HUES64 (cell line): ENCODE results near the gene DAB2.

ENCODE experiments used
- H3K27ac ChIP-seq: 2 replicates; pipeline ENCODE4 v1.7.0; 2013; ENCODE audit warnings: low read depth, low read length, inconsistent platforms
- H3K27me3 ChIP-seq: 2 replicates; pipeline ENCODE4 v1.6.1; 2013; ENCODE audit warnings: mild to moderate bottlenecking, low read length; ENCODE audit not compliant: insufficient read depth
- H3K36me3 ChIP-seq: 2 replicates; pipeline ENCODE4 v1.6.1; 2013; ENCODE audit warnings: mild to moderate bottlenecking, low read length; ENCODE audit not compliant: insufficient read depth
- H3K4me1 ChIP-seq: 2 replicates; pipeline ENCODE4 v1.6.1; 2013; ENCODE audit warnings: mild to moderate bottlenecking, low read length, moderate library complexity; ENCODE audit not compliant: insufficient read depth
- H3K4me3 ChIP-seq: 2 replicates; pipeline ENCODE4 v1.5.1; 2013; ENCODE audit warnings: mild to moderate bottlenecking, low read length, moderate library complexity
- H3K9ac ChIP-seq: 2 replicates; pipeline ENCODE4 v1.6.1; 2013; ENCODE audit warnings: mild to moderate bottlenecking, low read depth, low read length
- H3K9me3 ChIP-seq: 2 replicates; pipeline ENCODE4 v1.6.1; 2013; ENCODE audit warnings: low read depth, low read length; ENCODE audit not compliant: insufficient read depth
- WGBS: fragments of 150-250, 120-280 bp; methylation state at CpG from one replicate; pipeline ENCODE4 v1.1.7; 2013; ENCODE audit warnings: missing lambda C conversion rate; 5-methylcytosine and 5-hydroxymethylcytosine counted together

The DAB2 gene

GRCh38 chr5:39447968-39448367 lies 23.2 kb upstream of the DAB2 start:
- no peaks in the 10 kb centered on the region for H3K36me3 ChIP-seq
- H3K4me3 ChIP-seq, result no peak overlapping the region
- no peaks in the 10 kb centered on the region for H3K4me1 ChIP-seq
- H3K27me3 ChIP-seq, result no peaks in the 10 kb centered on the region
- no peak overlapping the region for H3K27ac ChIP-seq
- 96% methylated on average over 12 of the region's 12 CpGs for WGBS
- H3K9me3 ChIP-seq, result no peaks in the 10 kb centered on the region
- H3K9ac ChIP-seq, result no peak overlapping the region

- H3K36me3 ChIP-seq, result no peaks in the 10 kb centered on the region
- H3K9me3 ChIP-seq, result no peaks in the 10 kb centered on the region
- no peaks in the 10 kb centered on the region for H3K4me1 ChIP-seq
- no peak overlapping the region for H3K9ac ChIP-seq
- no peak overlapping the region for H3K4me3 ChIP-seq
- no peak overlapping the region for H3K27ac ChIP-seq
- WGBS, result 97% methylated on average over 3 of the region's 3 CpGs
- no peaks in the 10 kb centered on the region for H3K27me3 ChIP-seq
Observed at GRCh38 chr5:39447059-39447458, 22.3 kb upstream of the DAB2 start.

- WGBS, result 92% methylated on average over 3 of the region's 3 CpGs
- no peak overlapping the region for H3K9ac ChIP-seq
- H3K4me1 ChIP-seq, result no peaks in the 10 kb centered on the region
- H3K27me3 ChIP-seq, result no peaks in the 10 kb centered on the region
- H3K27ac ChIP-seq, result no peak overlapping the region
- no peaks in the 10 kb centered on the region for H3K36me3 ChIP-seq
- no peaks in the 10 kb centered on the region for H3K9me3 ChIP-seq
- H3K4me3 ChIP-seq, result no peak overlapping the region
Observed at GRCh38 chr5:39446231-39446630, 21.5 kb upstream of the DAB2 start.

- H3K27me3 ChIP-seq, result no peaks in the 10 kb centered on the region
- H3K4me1 ChIP-seq, result no peaks in the 10 kb centered on the region
- H3K9ac ChIP-seq, result no peak overlapping the region
- H3K36me3 ChIP-seq, result no peaks in the 10 kb centered on the region
- H3K27ac ChIP-seq, result no peak overlapping the region
- 88% methylated on average over 2 of the region's 2 CpGs for WGBS
- no peak overlapping the region for H3K4me3 ChIP-seq
- no peaks in the 10 kb centered on the region for H3K9me3 ChIP-seq
Observed at GRCh38 chr5:39443911-39444310, 19.1 kb upstream of the DAB2 start.

- Histone ChIP-seq H3K4me3 (no peak overlapping the region), H3K4me1 (no peaks in the 10 kb centered on the region), H3K9ac (no peak overlapping the region), H3K9me3 (no peaks in the 10 kb centered on the region), H3K27ac (no peak overlapping the region), H3K36me3 (no peaks in the 10 kb centered on the region), H3K27me3 (no peaks in the 10 kb centered on the region)
- WGBS, result 58% methylated on average over 2 of the region's 3 CpGs
Observed at GRCh38 chr5:39442991-39443390, 18.2 kb upstream of the DAB2 start.

- Histone ChIP-seq H3K9ac (no peak overlapping the region), H3K36me3 (no peaks in the 10 kb centered on the region), H3K27ac (no peak overlapping the region), H3K4me1 (no peaks in the 10 kb centered on the region), H3K4me3 (no peak overlapping the region), H3K27me3 (no peaks in the 10 kb centered on the region), H3K9me3 (no peaks in the 10 kb centered on the region)
- whole genome bisulfite sequencing, result 88% methylated on average over 2 of the region's 2 CpGs
Observed at GRCh38 chr5:39441838-39442237, 17.1 kb upstream of the DAB2 start.

- Histone ChIP-seq H3K9ac (no peak overlapping the region), H3K4me1 (no peaks in the 10 kb centered on the region), H3K27ac (no peak overlapping the region), H3K9me3 (no peaks in the 10 kb centered on the region), H3K4me3 (no peak overlapping the region), H3K36me3 (no peaks in the 10 kb centered on the region), H3K27me3 (no peaks in the 10 kb centered on the region)
- WGBS, result 67% methylated on average over 1 of the region's 2 CpGs
Observed at GRCh38 chr5:39440958-39441624, 16.3 kb upstream of the DAB2 start.

GRCh38 chr5:39440192-39440957 lies 15.6 kb upstream of the DAB2 start:
- Histone ChIP-seq H3K36me3 (no peaks in the 10 kb centered on the region), H3K4me1 (no peaks in the 10 kb centered on the region), H3K27ac (no peak overlapping the region), H3K9ac (no peak overlapping the region), H3K27me3 (no peaks in the 10 kb centered on the region), H3K4me3 (no peak overlapping the region), H3K9me3 (no peaks in the 10 kb centered on the region)
- 90% methylated on average over 1 of the region's 3 CpGs for whole genome bisulfite sequencing

- Histone ChIP-seq H3K9ac (no peak overlapping the region), H3K27me3 (no peaks in the 10 kb centered on the region), H3K36me3 (no peaks in the 10 kb centered on the region), H3K9me3 (no peaks in the 10 kb centered on the region), H3K4me3 (no peak overlapping the region), H3K27ac (no peak overlapping the region), H3K4me1 (no peaks in the 10 kb centered on the region)
- 87% methylated on average over 3 of the region's 3 CpGs for WGBS
Observed at GRCh38 chr5:39439582-39440162, 14.9 kb upstream of the DAB2 start.

GRCh38 chr5:39437467-39437866 lies 12.7 kb upstream of the DAB2 start:
- WGBS, result 69% methylated on average over 1 of the region's 1 CpG
- no peaks in the 10 kb centered on the region for H3K9me3 ChIP-seq
- H3K4me1 ChIP-seq, result no peaks in the 10 kb centered on the region
- no peaks in the 10 kb centered on the region for H3K27me3 ChIP-seq
- H3K27ac ChIP-seq, result no peak overlapping the region
- H3K4me3 ChIP-seq, result no peak overlapping the region
- H3K9ac ChIP-seq, result no peak overlapping the region
- no peaks in the 10 kb centered on the region for H3K36me3 ChIP-seq

GRCh38 chr5:39433848-39434247 lies 9.1 kb upstream of the DAB2 start:
- H3K9me3 ChIP-seq, result no peaks in the 10 kb centered on the region
- 59% methylated on average over 4 of the region's 4 CpGs for WGBS
- H3K27ac ChIP-seq, result no peak overlapping the region
- H3K27me3 ChIP-seq, result no peaks in the 10 kb centered on the region
- no peak overlapping the region for H3K9ac ChIP-seq
- no peaks in the 10 kb centered on the region for H3K4me1 ChIP-seq
- H3K4me3 ChIP-seq, result no peak overlapping the region
- no peaks in the 10 kb centered on the region for H3K36me3 ChIP-seq
